ENCODE data around the gene SMG6. TPM values are rescaled to one million over a fixed set of nuclear protein-coding genes. Genes with fewer than 3 reads are reported as not detected.

Gene SMG6
- total RNA-seq, 1 experiment from 2014 or later, result 28.6 TPM

DNA sequence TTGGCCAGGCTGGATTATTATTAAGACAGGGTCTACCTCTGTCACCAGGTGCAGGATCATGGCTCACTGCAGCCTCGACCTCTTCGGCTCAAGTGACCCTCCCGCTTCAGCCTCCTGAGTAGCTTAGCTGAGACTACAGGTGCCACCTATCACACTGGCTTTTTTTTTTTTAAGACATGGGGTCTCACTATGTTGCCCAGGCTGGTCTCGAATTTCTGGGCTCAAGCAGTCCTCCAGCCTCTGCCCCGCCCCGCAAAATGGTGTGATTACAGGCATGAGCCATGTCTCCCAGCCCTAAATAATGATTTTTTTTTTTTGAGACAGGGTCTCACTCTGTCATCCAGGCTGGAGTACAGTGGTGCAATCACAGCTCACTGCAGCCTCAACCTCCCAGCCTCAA, 256.0 kb downstream of the SMG6 start:
- H3K4me2 ChIP-seq (ENCODE audit: insufficient read depth, insufficient read length, low read length), result no peak overlapping the region
- no peak overlapping the region for H3K14ac ChIP-seq (ENCODE audit: insufficient read depth, low read length)
- no peak overlapping the region for H3K18ac ChIP-seq (ENCODE audit: insufficient read length, low read depth, low read length)
- H2BK5ac ChIP-seq (ENCODE audit: insufficient read length, low read length), result no peak overlapping the region
- Mint-ChIP-seq H3K36me3 (ENCODE audit: insufficient read depth in 1 of 3, low read depth in 3 of 3) (peaks cover 7 to 19% (median 13%) of the 10 kb centered on the region in 3 experiments), H3K9me3 (no peaks in the 10 kb centered on the region), H3K27me3 (ENCODE audit: low read depth) (peaks cover 51% of the 10 kb centered on the region), H3K4me1 (peaks cover 8 to 11% of the 10 kb centered on the region in 2 experiments), H3K27ac (no peak overlapping the region), H3K4me3 (no peak overlapping the region)
- H4K8ac ChIP-seq (replicated peaks; ENCODE audit: insufficient read length, low read depth, low read length), result no peak overlapping the region
- no peak overlapping the region for H4K5ac ChIP-seq (ENCODE audit: insufficient read length, low read depth, low read length)
- H3K27ac ChIP-seq (ENCODE audit: insufficient read length, low read depth, low read length), result no peak overlapping the region
- H2BK20ac ChIP-seq (ENCODE audit: low read depth, low read length, poor library complexity, severe bottlenecking), result no peak overlapping the region
- no peak overlapping the region for H2AFZ ChIP-seq (ENCODE audit: low read length)
- H3K23me2 ChIP-seq (ENCODE audit: insufficient read length, low read depth, low read length, poor library complexity, severe bottlenecking), result no peaks in the 10 kb centered on the region
- H3K79me1 ChIP-seq (ENCODE audit: insufficient read depth, low read depth, low read length, poor library complexity, severe bottlenecking), result no peaks in the 10 kb centered on the region
- H3T11ph ChIP-seq (ENCODE audit: low read length), result no peak overlapping the region
- no peak overlapping the region for H2AK5ac ChIP-seq (ENCODE audit: insufficient read length, low read length)
- H3K4ac ChIP-seq (ENCODE audit: low read depth, low read length), result no peak overlapping the region
- no peaks in the 10 kb centered on the region for H3K79me2 ChIP-seq (ENCODE audit: insufficient read depth, low read length)
- no peaks in the 10 kb centered on the region for H3K4me1 ChIP-seq (ENCODE audit: insufficient read depth, low read length)
- WGBS (ENCODE audit: extremely low coverage, insufficient read length, low lambda C conversion rate), result no CpG with 5 or more reads among the region's 6 CpGs
- H4K20me1 ChIP-seq (ENCODE audit: control insufficient read depth, insufficient read depth, insufficient read length), result no peaks in the 10 kb centered on the region
- no peaks in the 10 kb centered on the region for H3K9me3 ChIP-seq (ENCODE audit: control insufficient read depth, low read depth, low read length)
- H3K23ac ChIP-seq (ENCODE audit: insufficient read length, low read depth, low read length), result no peak overlapping the region
- no peak overlapping the region for H3K56ac ChIP-seq (ENCODE audit: insufficient read length, low read depth, low read length)
- H2BK15ac ChIP-seq (ENCODE audit: low read depth, low read length), result no peak overlapping the region
- no peak overlapping the region for H2BK120ac ChIP-seq (ENCODE audit: low read depth, low read length, poor library complexity, severe bottlenecking)
- TF ChIP-seq CTCF (conservative IDR thresholded peaks at IDR 0.05), result no peak
- DNase-seq, result no peak
- H2BK12ac ChIP-seq (ENCODE audit: insufficient read length, low read depth, low read length), result no peak overlapping the region
- H3K9ac ChIP-seq (ENCODE audit: extremely low read depth, insufficient read length, low read length), result no peak overlapping the region
- peaks cover 27% of the 10 kb centered on the region for H3K27me3 ChIP-seq (ENCODE audit: insufficient read depth, low read length)
- H4K91ac ChIP-seq (ENCODE audit: insufficient read length, low read depth, low read length), result no peak overlapping the region
